Keratinocyte (primary cell): ENCODE results near the gene SOX2. TPM values are rescaled to one million over a fixed set of nuclear protein-coding genes. Genes with fewer than 3 reads are reported as not detected.

Experiments
- DNase-seq: peaks from one replicate; pipeline ENCODE4 v3.0.0-alpha.2; 2011; ENCODE audit warnings: low read depth, missing footprints, low spot score
- FAIRE-seq: peaks from 2 replicates; lab custom pipeline; 2011; peaks lifted over from hg19 to GRCh38; lab: Jason Lieb, UNC
- H2AFZ ChIP-seq: 2 replicates; pipeline ENCODE4 v1.6.0; 2012; ENCODE audit warnings: low read length, control low read depth, inconsistent platforms; ENCODE audit not compliant: control insufficient read depth
- H3K27ac ChIP-seq: 2 replicates; pipeline ENCODE4 v1.5.1; 2011; ENCODE audit warnings: low read length; ENCODE audit not compliant: control insufficient read depth, insufficient read depth
- H3K27me3 ChIP-seq: 3 replicates; pipeline ENCODE4 v1.6.0; 2011; ENCODE audit warnings: low read length; ENCODE audit not compliant: control insufficient read depth, insufficient read depth; ENCODE audit errors: extremely low read depth
- H3K36me3 ChIP-seq, 2 experiments: 2 replicates in 1 of 2; 3 replicates in 1 of 2; pipeline ENCODE4 v1.5.1; 2011; ENCODE audit warnings: low read length in 2 of 2, mild to moderate bottlenecking in 1 of 2; ENCODE audit not compliant: control insufficient read depth in 2 of 2, insufficient read depth in 2 of 2; ENCODE audit errors: extremely low read depth in 1 of 2
- H3K4me1 ChIP-seq: 3 replicates; pipeline ENCODE4 v1.5.1; 2011; ENCODE audit warnings: low read length; ENCODE audit not compliant: control insufficient read depth, insufficient read depth; ENCODE audit errors: extremely low read depth
- H3K4me2 ChIP-seq: 3 replicates; pipeline ENCODE4 v1.6.0; 2011; ENCODE audit warnings: low read depth, low read length; ENCODE audit not compliant: control insufficient read depth, insufficient read depth; ENCODE audit errors: extremely low read depth
- H3K4me3 ChIP-seq, 3 experiments: fragments of 200-600 bp in 1 of 3; sonication (generic) in 1 of 3; 2 replicates in 2 of 3; 3 replicates in 1 of 3; pipeline ENCODE4 v1.5.1; 2011 to 2016; ENCODE audit warnings: low read length in 3 of 3, mild to moderate bottlenecking in 3 of 3, control low read depth in 2 of 3, inconsistent platforms in 1 of 3, low read depth in 1 of 3, mixed read lengths in 1 of 3, mixed run types in 1 of 3, moderate library complexity in 1 of 3; ENCODE audit not compliant: control insufficient read depth in 2 of 3, insufficient read depth in 2 of 3; ENCODE audit errors: extremely low read depth in 1 of 3
- H3K79me2 ChIP-seq: 2 replicates; pipeline ENCODE4 v1.6.0; 2012; ENCODE audit warnings: low read length; ENCODE audit not compliant: control insufficient read depth, insufficient read depth
- H3K9ac ChIP-seq: 3 replicates; pipeline ENCODE4 v1.6.0; 2011; ENCODE audit warnings: low read length; ENCODE audit not compliant: control insufficient read depth, insufficient read depth; ENCODE audit errors: extremely low read depth
- H3K9me1 ChIP-seq: 3 replicates; pipeline ENCODE4 v1.6.0; 2011; ENCODE audit warnings: low read length; ENCODE audit not compliant: control insufficient read depth, insufficient read depth; ENCODE audit errors: extremely low read depth
- H3K9me3 ChIP-seq: 2 replicates; pipeline ENCODE4 v1.5.1; 2012; ENCODE audit warnings: low read depth, low read length; ENCODE audit not compliant: control insufficient read depth
- H4K20me1 ChIP-seq: 3 replicates; pipeline ENCODE4 v1.6.0; 2011; ENCODE audit warnings: low read length; ENCODE audit not compliant: control insufficient read depth, insufficient read depth; ENCODE audit errors: extremely low read depth
- CTCF ChIP-seq, 3 experiments: IDR thresholded peaks in 1 of 3; conservative IDR thresholded peaks in 1 of 3; optimal IDR thresholded peaks in 1 of 3; 2 replicates in 2 of 3; 3 replicates in 1 of 3; pipeline versions ENCODE3 to v1.5.1; 2011; ENCODE audit warnings: low read length in 3 of 3, mild to moderate bottlenecking in 3 of 3, moderate library complexity in 2 of 3, control low read depth in 1 of 3, inconsistent platforms in 1 of 3; ENCODE audit not compliant: insufficient read depth in 2 of 3; ENCODE audit errors: extremely low read depth in 1 of 3
- EZH2 ChIP-seq: IDR thresholded peaks from one replicate; pipeline ENCODE4 v1.6.1; 2012; ENCODE audit warnings: inconsistent platforms, mild to moderate bottlenecking, low read length, moderate library complexity
- dilution Hi-C: fragments of 300-500 bp; cut with MboI; formaldehyde crosslinking; loops from one replicate; pipeline ENCODE4 v1.7.0; 2020; ENCODE audit warnings: low sequenced_read_pairs; ENCODE audit not compliant: extremely low pct_ligation_motif_present
- polyA minus RNA-seq, 3 experiments: library from RNA; depleted of rRNA, polyadenylated mRNA; stranded (reverse); fragments of >200 nt; gene quantifications; 1 replicate in 1 of 3; 2 replicates in 1 of 3; 3 replicates in 1 of 3; pipeline ENCODE4 v1.2.3, GENCODE V29; 2011
- polyA plus RNA-seq, 5 experiments: library from polyadenylated mRNA; depleted of rRNA in 3 of 5; stranded (reverse) in 3 of 5; stranded (forward) in 1 of 5; unstranded in 1 of 5; fragments of >200 nt; gene quantifications; 1 replicate in 1 of 5; 2 replicates in 3 of 5; 3 replicates in 1 of 5; pipeline versions ENCODE4 v1.2.1 to v1.2.3, GENCODE V29; 2011 to 2012; ENCODE audit warnings: missing spikeins in 2 of 5, low read depth in 1 of 5, low replicate concordance in 1 of 5

Gene SOX2
- polyA plus RNA-seq (not detected in 3 replicates), polyA minus RNA-seq (not detected in 3 replicates)
- polyA plus RNA-seq (2011; ENCODE audit: low read depth): not detected
- not detected in 2 replicates for polyA plus RNA-seq (2011; cell fraction: cytosol; rRNA removed)
- polyA plus RNA-seq (2011; cell fraction: nucleus; rRNA removed): 0.04 and 0.07 TPM in 2 replicates
- 0.08 TPM in 1 of 2 replicates, not detected in the other for polyA plus RNA-seq (2012; ENCODE audit: low replicate concordance)
- not detected for polyA minus RNA-seq (2011; cell fraction: cytosol; rRNA and poly(A)+ RNA removed)
- polyA minus RNA-seq (2011; cell fraction: nucleus; rRNA and poly(A)+ RNA removed): not detected in 2 replicates

GRCh38 chr3:181711325-181712135 is at the start of gene SOX2:
SOX2 (plus strand) TSS chr3:181711925; CDS start chr3:181712361, 436 bp downstream.
- peaks cover 69% of the 10 kb centered on the region for H3K27me3 ChIP-seq
- no peaks in the 10 kb centered on the region for H3K9me1 ChIP-seq
- dilution Hi-C loops: no loop called here
- no peaks in the 10 kb centered on the region for H3K36me3 ChIP-seq
- H4K20me1 ChIP-seq: no peaks in the 10 kb centered on the region
- H3K4me2 ChIP-seq: peak within 1 kb of the TSS; percentile 84
- no peaks in the 10 kb centered on the region for H3K9me3 ChIP-seq
- FAIRE-seq: no peak
- H3K4me1 ChIP-seq: peaks cover 15% of the 10 kb centered on the region
- no peak within 1 kb of the TSS for H3K9ac ChIP-seq
- H3K27ac ChIP-seq: no peak within 1 kb of the TSS
- H3K79me2 ChIP-seq: no peaks in the 10 kb centered on the region
- H2AFZ ChIP-seq: peak within 1 kb of the TSS; percentile 62
- peak within 1 kb of the TSS; percentile 25 to 76 (median 75) for H3K4me3 ChIP-seq
- TF ChIP-seq EZH2 (no peak), CTCF (optimal IDR thresholded peaks at IDR 0.05 in 1 of 3, IDR thresholded peaks at IDR 0.05 in 1 of 3, conservative IDR thresholded peaks at IDR 0.05 in 1 of 3; ENCODE audit: extremely low read depth in 1 of 3, insufficient read depth in 2 of 3, low read length in 3 of 3) (no peak)
- DNase-seq: no peak

GRCh38 chr3:181683563-181683962 is 28.2 kb upstream of the SOX2 start:
- Histone ChIP-seq H4K20me1 (no peaks in the 10 kb centered on the region), H3K9me1 (no peaks in the 10 kb centered on the region), H3K36me3 (no peaks in the 10 kb centered on the region), H3K9me3 (no peaks in the 10 kb centered on the region), H3K4me2 (no peak overlapping the region), H3K4me1 (no peaks in the 10 kb centered on the region), H3K9ac (no peak overlapping the region), H3K27me3 (no peaks in the 10 kb centered on the region), H2AFZ (no peak overlapping the region), H3K27ac (no peak overlapping the region), H3K79me2 (no peaks in the 10 kb centered on the region), H3K4me3 (no peak overlapping the region)
- no peak for DNase-seq
- dilution Hi-C loops: no loop called here
- no peak for FAIRE-seq
- TF ChIP-seq EZH2 (no peak), CTCF (optimal IDR thresholded peaks at IDR 0.05 in 1 of 3, IDR thresholded peaks at IDR 0.05 in 1 of 3, conservative IDR thresholded peaks at IDR 0.05 in 1 of 3; ENCODE audit: extremely low read depth in 1 of 3, insufficient read depth in 2 of 3, low read length in 3 of 3) (no peak)
